HTERT RPE-1 (cell line): ENCODE results near the gene SH3BP5L.

Experiments
- in situ Hi-C: fragments of 300-500 bp; cut with MboI; formaldehyde crosslinking; loops from 4 replicates; pipeline ENCODE4 v1.14.3; 2020; ENCODE audit warnings: low sequenced_read_pairs

Gene SH3BP5L

DNA sequence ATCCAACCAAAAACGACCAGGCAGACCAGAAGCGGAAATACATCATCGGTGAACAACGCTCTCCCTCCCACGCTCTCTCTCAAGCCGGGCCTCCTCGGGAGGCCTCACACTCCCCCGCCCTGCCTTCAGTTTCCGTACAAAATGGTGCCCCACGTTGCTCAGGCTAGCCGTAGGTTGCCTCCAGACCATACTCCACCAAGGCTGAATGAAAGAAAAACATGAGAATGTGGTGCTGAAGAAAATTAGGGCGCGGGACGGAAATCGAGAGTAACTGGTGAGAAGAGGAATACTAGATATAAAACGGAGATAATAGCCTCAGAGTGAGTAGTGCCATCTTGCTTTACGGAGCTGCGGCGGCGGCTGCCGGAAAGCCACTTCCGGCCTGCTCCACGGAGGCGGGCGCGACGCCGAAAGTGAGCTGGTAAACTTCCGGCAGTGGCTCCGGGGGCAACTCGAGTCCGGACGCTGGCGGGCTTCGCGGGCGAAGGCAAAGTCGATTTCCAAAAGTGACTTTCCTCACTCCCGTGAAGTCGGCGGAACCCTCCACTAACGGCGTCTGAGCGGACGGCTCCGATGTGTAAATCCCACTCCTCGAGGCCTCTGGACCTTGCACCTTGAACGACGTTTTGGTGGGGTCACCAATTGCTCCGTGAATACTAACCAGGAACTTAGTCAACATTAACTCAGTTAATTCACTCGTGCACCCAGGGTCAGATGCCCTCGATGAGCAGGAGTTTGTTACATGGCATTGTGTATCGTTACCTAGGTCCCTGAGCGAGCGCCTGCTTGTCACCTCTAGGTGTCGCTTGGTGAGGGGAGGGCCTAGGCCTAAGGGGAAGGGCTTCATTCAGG is at the start of gene SH3BP5L:
TSS of gene SH3BP5L (minus strand) at position 7 of the 852 bp plus-strand sequence. CDS start 980 bp downstream, outside the sequence.
- in situ Hi-C loops, result no loop called here

DNA sequence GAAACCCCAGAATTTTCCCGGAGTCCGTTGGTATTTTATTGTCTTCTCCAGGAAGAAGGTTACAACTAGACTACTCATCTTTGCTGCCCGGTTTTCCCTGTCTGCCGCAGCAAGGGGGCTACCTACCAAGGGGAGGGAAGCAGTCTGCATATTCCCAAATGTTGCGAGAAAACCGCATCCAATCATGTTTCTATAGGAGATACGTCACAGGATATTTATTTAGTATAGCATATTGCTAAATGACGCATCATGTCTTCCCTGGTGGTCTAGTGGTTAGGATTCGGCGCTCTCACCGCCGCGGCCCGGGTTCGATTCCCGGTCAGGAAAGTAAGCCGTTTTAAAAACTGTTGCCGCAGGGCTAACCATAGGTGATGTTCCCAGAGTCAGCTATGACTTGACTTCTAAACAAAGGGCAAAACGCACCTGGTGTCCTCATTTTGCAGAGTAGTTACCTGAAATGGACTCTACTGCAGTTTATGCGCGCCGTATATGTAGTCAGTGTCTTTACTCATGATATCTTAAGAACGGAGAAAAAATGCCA is 48.3 kb upstream of the SH3BP5L start:
- in situ Hi-C loops, result no loop called here

DNA sequence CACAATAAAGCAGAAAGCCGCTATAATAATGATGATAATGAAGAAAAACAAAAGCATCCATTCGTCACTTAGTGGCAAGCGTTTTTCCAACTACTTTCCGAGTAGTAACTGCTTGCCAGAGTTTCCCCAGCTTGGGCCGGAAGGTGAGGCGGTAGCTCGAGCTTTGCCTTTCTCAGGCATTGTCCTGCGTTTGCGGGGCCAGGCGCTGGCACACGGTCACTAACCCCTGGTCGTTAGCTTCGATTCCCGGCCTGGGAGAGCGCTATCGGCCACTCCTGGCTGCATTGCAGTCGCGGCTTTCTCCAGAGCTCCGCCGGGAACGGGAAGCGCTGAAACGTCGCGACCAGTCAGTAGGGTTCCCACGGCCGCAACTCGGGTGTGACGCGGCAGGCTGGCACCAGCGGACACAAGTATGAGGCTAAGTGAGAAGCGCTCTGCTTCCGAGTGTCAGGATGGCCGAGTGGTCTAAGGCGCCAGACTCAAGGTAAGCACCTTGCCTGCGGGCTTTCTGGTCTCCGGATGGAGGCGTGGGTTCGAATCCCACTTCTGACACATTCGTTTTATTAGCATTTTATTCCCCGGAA is 47.8 kb upstream of the SH3BP5L start:
- in situ Hi-C loops, result no loop called here

- in situ Hi-C loops, result no loop called here
Observed at GRCh38 chr1:248872752-248873408, 47.2 kb upstream of the SH3BP5L start.

- in situ Hi-C loops, result no loop called here
Observed at GRCh38 chr1:248871837-248872401, 46.2 kb upstream of the SH3BP5L start.

DNA sequence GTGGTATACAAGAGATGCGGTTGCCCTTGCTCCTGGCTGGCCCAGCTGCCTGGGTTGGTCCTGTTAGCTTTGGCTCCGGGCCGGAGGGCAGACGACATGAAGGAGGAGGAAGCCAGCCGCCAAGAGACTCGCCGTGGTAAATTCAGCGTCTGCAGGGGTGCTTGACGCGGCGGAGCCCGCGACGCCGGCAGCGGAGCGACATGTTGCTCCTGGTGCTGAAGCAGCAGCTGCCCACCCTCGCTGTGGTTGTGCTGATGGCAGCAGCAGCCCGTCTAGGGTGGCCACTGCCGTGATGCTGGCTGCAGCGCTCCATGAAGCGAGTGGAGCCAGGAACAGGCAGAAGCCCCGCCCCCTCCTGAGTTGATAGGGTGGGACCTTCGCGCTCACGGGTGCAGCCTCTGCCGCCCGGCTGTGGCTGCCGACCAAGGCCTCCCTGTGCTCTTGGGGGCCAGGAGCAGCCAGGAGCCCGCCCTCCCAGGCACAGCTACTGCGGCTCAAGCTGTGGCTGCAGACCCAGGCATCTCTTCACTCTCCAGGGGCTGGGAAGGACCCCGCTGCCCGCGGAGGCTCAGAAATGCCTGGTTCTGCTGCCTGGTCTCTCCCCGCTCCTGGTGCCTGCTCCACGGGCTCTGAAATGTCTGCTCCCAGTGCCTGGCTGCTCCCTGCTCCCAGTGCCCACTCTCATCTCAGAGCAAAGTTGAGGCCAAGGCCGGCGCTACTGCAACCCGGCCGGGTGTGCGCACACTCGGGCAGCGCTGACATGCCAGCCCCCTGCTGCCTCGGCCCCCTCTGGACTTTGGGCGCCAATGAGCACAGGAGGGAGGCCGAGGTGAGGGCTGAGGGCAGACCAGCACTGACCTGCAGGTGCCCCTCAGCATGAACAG is 37.5 kb upstream of the SH3BP5L start:
- in situ Hi-C loops, result no loop called here

- in situ Hi-C loops, result no loop called here
Observed at GRCh38 chr1:248862695-248862997, 36.9 kb upstream of the SH3BP5L start.

DNA sequence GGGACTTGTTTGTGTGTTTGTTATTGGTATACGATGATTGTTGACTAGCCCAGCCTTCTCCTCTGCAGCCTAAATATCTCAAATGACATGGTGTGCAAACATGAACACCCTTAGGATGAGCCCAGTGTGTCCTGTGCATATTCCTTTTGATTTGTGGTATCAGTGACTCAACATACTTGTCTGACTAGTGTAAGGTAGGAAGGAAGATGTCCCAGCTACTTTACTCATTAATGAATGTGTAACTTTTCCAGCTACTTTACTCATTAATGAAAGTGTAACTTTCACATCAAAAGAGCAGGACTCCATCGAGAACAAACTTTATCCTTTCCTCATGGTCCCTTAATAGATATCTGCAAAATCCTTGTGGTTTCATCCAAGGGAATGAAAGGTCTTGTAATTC is 35.9 kb upstream of the SH3BP5L start:
- in situ Hi-C loops, result no loop called here

DNA sequence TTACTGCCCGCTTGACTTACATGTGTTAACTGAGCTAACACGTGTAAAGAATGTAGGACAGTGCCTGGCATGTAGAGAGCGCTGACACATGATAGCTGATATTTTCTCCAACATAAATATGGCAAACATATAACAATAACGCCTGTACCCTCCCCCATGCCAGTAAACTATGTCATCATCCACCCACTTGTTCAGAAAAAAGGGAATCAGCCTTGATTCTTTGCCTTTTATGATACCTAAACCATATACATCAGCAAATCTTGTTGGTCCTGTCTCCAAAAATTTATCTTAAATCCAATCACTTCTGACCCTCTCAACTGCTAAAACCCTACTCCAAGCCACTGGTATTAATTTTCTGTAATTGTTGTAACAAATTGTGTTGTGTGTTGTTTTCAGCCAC is 34.3 kb upstream of the SH3BP5L start:
- in situ Hi-C loops, result no loop called here

GRCh38 chr1:248858891-248859889 is 33.5 kb upstream of the SH3BP5L start, which contains the start of gene ZNF692:
ZNF692 (minus strand) TSS chr1:248859085; CDS start chr1:248858309, 776 bp downstream.
- in situ Hi-C loops, result no loop called here

- in situ Hi-C loops, result no loop called here
Observed at GRCh38 chr1:248858096-248858890, 32.6 kb upstream of the SH3BP5L start.

GRCh38 chr1:248857749-248858095 is 32.0 kb upstream of the SH3BP5L start:
- in situ Hi-C loops, result no loop called here

GRCh38 chr1:248857201-248857600 is 31.5 kb upstream of the SH3BP5L start:
- in situ Hi-C loops, result no loop called here

GRCh38 chr1:248856176-248856575 is 30.5 kb upstream of the SH3BP5L start:
- in situ Hi-C loops, result no loop called here

DNA sequence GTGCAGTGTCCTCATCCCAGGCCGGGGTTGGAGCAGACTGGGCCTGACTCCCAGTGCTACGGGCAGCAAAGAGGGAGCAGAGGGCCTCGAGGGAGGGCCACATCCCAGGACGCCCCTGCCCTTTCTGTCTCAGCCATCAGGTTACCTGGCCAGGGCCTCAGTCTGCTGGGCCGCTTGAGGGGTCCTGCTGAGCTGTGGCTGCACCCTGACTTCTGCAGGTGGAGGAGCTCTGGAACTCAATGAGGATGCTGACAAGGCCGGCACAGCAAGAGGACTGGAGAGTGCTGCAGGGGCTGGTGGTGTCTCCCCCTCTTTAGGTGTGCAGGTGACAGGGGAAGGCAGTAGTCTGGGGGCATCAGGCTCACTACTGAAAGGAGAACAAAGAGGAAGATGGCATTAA is 29.9 kb upstream of the SH3BP5L start:
- in situ Hi-C loops, result no loop called here

- in situ Hi-C loops, result no loop called here
Observed at GRCh38 chr1:248853663-248854375, 28.1 kb upstream of the SH3BP5L start.

DNA sequence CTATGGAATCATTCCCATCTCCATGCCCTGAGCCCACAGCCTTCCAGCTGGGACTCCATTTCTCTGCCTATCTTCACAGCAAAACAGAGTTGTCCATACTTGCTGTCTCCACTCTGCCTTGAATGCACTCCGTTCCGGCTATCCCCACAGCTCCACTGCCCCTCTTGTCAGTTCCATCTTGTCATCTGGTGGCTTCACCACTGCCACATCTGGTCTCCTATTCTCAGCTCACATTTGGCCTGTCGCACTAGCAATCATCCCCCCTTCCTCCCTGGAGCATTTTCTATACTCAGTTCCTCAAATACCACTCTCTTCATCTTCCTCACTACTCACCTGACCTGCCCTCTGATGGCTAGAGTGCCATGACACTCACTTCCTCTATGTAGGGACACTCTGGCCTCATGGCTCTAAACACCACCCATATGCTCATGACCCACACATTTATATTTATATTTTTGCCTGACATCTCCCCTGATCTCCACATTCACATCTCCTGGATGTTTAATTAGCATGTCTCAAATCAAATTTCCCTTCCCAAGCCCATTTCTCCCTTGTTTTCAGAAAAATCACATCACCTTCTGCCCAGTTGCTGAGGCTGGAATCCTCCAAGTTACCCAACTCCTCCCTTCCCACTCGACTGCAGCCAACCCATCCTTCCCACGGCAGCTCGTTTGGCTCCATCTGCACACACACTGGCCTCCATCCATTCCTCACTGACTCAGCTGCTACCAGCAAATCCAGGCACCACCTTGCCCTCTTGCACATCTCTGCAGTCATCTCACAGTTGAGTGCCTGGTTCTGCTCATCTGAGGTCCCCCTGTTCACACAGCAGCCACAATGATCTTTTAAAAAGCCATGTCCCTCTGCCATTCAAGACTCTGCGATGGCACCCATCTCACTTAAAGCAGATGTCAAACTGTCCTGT is 27.0 kb upstream of the SH3BP5L start:
- in situ Hi-C loops, result no loop called here
